Fibroblast of mammary gland (primary cell): ENCODE measurements around the gene ARHGAP30.
"Not testable (repeated sequence)": the region's sequence is repeated elsewhere in the genome, so short reads cannot be mapped to it uniquely, and the experiment has no call there.

Experiments used
- DNase-seq: peaks from one replicate; pipeline ENCODE4 v3.0.0-alpha.2; 2010; ENCODE audit warnings: low read depth
- H3K4me3 ChIP-seq: 2 replicates; pipeline ENCODE4 v1.5.1; 2011; ENCODE audit warnings: low read depth, mild to moderate bottlenecking, low read length, moderate library complexity; ENCODE audit not compliant: control insufficient read depth
- TF ChIP-seq, protein P1 (sequence below): conservative IDR thresholded peaks from 2 replicates; pipeline ENCODE4 v1.5.1; 2011; ENCODE audit warnings: low read depth, low read length, inconsistent platforms; ENCODE audit not compliant: control insufficient read depth, insufficient read depth

Gene ARHGAP30

GRCh38 chr1:161069731-161070270, at the start of gene ARHGAP30:
ARHGAP30 (minus strand) TSS chr1:161069891; CDS start chr1:161069624, 267 bp downstream.
- TF ChIP-seq, protein P1, sequence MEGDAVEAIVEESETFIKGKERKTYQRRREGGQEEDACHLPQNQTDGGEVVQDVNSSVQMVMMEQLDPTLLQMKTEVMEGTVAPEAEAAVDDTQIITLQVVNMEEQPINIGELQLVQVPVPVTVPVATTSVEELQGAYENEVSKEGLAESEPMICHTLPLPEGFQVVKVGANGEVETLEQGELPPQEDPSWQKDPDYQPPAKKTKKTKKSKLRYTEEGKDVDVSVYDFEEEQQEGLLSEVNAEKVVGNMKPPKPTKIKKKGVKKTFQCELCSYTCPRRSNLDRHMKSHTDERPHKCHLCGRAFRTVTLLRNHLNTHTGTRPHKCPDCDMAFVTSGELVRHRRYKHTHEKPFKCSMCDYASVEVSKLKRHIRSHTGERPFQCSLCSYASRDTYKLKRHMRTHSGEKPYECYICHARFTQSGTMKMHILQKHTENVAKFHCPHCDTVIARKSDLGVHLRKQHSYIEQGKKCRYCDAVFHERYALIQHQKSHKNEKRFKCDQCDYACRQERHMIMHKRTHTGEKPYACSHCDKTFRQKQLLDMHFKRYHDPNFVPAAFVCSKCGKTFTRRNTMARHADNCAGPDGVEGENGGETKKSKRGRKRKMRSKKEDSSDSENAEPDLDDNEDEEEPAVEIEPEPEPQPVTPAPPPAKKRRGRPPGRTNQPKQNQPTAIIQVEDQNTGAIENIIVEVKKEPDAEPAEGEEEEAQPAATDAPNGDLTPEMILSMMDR = no peak
- no peak within 1 kb of the TSS for H3K4me3 ChIP-seq
- DNase-seq = no peak

GRCh38 chr1:161117759-161118581, 48.3 kb upstream of the ARHGAP30 start, which contains the start of the genes NIT1 and PFDN2:
NIT1 (plus strand) TSS chr1:161118105; CDS start chr1:161118177, 72 bp downstream.
PFDN2 (minus strand) TSS chr1:161118037; CDS start chr1:161118026, 11 bp downstream.
- DNase-seq = peak; percentile 81
- H3K4me3 ChIP-seq = peak within 1 kb of the TSS; percentile 90
- TF ChIP-seq, protein P1 = no peak

GRCh38 chr1:161115961-161116360, 46.3 kb upstream of the ARHGAP30 start:
- not testable (repeated sequence) for DNase-seq, H3K4me3 ChIP-seq

- peak; percentile 97 for DNase-seq
- H3K4me3 ChIP-seq = no peak overlapping the region
- TF ChIP-seq, protein P1 = no peak
Measured at GRCh38 chr1:161115132-161115711, 45.5 kb upstream of the ARHGAP30 start.

- DNase-seq = no peak
- TF ChIP-seq, protein P1 = no peak
- no peak overlapping the region for H3K4me3 ChIP-seq
Measured at GRCh38 chr1:161114556-161114955, 44.9 kb upstream of the ARHGAP30 start.

- no peak overlapping the region for H3K4me3 ChIP-seq
- TF ChIP-seq, protein P1 = no peak
- no peak for DNase-seq
Measured at GRCh38 chr1:161113915-161114314, 44.2 kb upstream of the ARHGAP30 start.

GRCh38 chr1:161111527-161111926, 41.8 kb upstream of the ARHGAP30 start:
- no peak overlapping the region for H3K4me3 ChIP-seq
- TF ChIP-seq, protein P1 = no peak
- no peak for DNase-seq
